Nephron (organoid): Measurements from ENCODE around the gene DDR2.
"Not testable (repeated sequence)": the region's sequence is repeated elsewhere in the genome, so short reads cannot be mapped to it uniquely, and the experiment has no call there.

Experiments
- H3K27ac Mint-ChIP-seq, 3 experiments: 2 replicates each; pipeline ENCODE4 v1.8.0; 2020; ENCODE audit warnings: mixed read lengths in 3 of 3, mild to moderate bottlenecking in 2 of 3, moderate library complexity in 1 of 3
- H3K27me3 Mint-ChIP-seq: 2 replicates; pipeline ENCODE4 v1.8.0; 2021; ENCODE audit warnings: low read depth, mild to moderate bottlenecking, moderate library complexity, mixed read lengths
- H3K36me3 Mint-ChIP-seq: 2 replicates; pipeline ENCODE4 v1.8.0; 2020; ENCODE audit warnings: low read depth, mixed read lengths
- H3K4me1 Mint-ChIP-seq: 2 replicates; pipeline ENCODE4 v1.8.0; 2020; ENCODE audit warnings: mixed read lengths
- H3K4me3 Mint-ChIP-seq, 3 experiments: 2 replicates each; pipeline ENCODE4 v1.8.0; 2020; ENCODE audit warnings: mild to moderate bottlenecking in 3 of 3, mixed read lengths in 3 of 3, moderate library complexity in 2 of 3
- H3K9me3 Mint-ChIP-seq: 2 replicates; pipeline ENCODE4 v1.8.0; 2020; ENCODE audit warnings: mixed read lengths
- TF ChIP-seq, protein P1 (sequence below), 3 experiments: fragments of 200-600 bp; sonication (generic); IDR thresholded peaks; one replicate each; pipeline ENCODE4 v1.5.0; 2021; ENCODE audit warnings: antibody characterized with exemption in 3 of 3; ENCODE audit not compliant: unreplicated experiment in 3 of 3

Gene DDR2

DNA sequence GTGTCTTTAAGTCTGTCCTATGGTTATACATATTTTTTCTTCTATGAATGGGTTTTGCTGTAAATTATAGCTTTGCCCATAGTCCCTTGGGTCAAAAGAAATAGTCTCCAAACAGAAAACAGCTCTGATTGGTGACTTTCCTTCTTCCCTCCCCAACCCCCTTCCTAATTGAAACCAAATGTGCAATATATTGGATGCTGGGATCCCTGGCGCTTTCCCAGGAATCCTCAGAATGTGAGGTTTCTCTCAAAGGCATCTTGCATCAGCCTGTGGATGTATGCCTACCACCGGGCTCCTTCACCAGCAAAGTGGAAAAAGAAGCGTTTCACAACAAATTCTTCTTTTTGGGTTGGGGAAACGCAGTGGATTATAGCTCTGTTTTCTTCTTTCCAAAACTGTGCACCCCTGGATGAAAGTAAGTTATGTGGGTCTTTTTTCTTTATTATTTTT lies at the start of gene DDR2:
TSS of gene DDR2 (plus strand) at position 248 of the 450 bp plus-strand sequence. CDS start 86,600 bp downstream, outside the sequence.
- Mint-ChIP-seq H3K27ac (peak within 1 kb of the TSS; percentile 96 to 97 (median 97)), H3K27me3 (no peaks in the 10 kb centered on the region), H3K9me3 (no peaks in the 10 kb centered on the region), H3K36me3 (no peaks in the 10 kb centered on the region), H3K4me3 (peak within 1 kb of the TSS; percentile 86 to 92 (median 91)), H3K4me1 (peaks cover 70% of the 10 kb centered on the region)
- TF ChIP-seq, protein P1, sequence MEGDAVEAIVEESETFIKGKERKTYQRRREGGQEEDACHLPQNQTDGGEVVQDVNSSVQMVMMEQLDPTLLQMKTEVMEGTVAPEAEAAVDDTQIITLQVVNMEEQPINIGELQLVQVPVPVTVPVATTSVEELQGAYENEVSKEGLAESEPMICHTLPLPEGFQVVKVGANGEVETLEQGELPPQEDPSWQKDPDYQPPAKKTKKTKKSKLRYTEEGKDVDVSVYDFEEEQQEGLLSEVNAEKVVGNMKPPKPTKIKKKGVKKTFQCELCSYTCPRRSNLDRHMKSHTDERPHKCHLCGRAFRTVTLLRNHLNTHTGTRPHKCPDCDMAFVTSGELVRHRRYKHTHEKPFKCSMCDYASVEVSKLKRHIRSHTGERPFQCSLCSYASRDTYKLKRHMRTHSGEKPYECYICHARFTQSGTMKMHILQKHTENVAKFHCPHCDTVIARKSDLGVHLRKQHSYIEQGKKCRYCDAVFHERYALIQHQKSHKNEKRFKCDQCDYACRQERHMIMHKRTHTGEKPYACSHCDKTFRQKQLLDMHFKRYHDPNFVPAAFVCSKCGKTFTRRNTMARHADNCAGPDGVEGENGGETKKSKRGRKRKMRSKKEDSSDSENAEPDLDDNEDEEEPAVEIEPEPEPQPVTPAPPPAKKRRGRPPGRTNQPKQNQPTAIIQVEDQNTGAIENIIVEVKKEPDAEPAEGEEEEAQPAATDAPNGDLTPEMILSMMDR (IDR thresholded peaks at IDR 0.05; ENCODE audit: unreplicated experiment in 3 of 3): no peak

DNA sequence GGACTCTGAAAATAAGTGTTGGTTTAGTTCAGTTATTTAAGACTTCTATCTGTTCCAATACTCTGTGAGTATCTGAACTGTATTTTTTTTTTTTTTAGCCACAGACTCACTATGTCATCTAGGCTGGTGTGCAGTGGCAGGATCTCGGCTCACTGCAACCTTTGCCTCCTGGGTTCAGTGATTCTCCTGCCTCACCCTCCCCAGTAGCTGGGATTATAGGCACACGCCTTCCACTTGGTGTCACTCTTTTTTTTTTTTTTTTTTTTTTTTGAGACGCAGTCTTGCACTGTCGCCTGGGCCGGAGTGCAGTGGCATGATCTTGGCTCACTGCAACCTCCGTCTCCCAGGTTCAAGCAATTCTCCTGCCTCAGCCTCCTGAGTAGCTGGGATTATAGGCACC lies 49.4 kb upstream of the DDR2 start:
- H3K27me3 Mint-ChIP-seq, H3K27ac Mint-ChIP-seq, H3K9me3 Mint-ChIP-seq, H3K4me3 Mint-ChIP-seq, H3K4me1 Mint-ChIP-seq: not testable (repeated sequence)
- peaks cover 29% of the 10 kb centered on the region for H3K36me3 Mint-ChIP-seq

DNA sequence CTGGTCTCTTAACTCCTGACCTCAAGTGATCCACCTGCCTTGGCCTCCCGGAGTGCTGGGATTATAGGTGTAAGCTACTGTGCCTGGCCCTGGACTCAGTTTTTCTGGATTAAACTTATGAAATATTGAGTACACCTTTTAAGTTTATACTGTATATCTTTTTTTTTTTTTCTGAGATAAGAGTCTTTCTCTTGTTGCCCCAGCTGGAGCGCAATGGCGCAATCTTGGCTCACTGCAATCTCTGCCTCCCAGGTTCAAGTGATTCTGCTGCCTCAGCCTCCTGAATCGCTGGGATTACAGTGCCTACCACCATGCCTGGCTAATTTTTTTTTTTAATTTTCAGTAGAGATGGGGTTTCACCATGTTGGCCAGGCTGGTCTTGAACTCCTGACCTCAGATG lies 47.2 kb upstream of the DDR2 start:
- H3K9me3 Mint-ChIP-seq, H3K27me3 Mint-ChIP-seq, H3K4me1 Mint-ChIP-seq, H3K27ac Mint-ChIP-seq, H3K4me3 Mint-ChIP-seq: not testable (repeated sequence)
- peaks cover 35% of the 10 kb centered on the region for H3K36me3 Mint-ChIP-seq

DNA sequence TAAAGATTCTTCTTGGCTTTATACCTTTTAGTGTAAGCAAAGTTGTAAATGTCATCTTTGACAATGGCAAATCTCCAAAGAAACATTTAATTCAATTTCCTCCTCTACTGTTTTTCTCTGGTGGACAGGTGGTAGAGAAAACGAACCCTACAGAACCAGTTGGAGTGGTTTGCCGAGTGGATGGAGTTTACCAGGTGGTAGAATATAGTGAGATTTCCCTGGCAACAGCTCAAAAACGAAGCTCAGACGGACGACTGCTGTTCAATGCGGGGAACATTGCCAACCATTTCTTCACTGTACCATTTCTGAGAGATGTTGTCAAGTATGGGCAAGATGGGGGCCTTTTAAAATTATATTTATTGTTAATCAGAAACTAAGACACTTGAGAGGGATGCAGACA lies 44.9 kb upstream of the DDR2 start:
- Mint-ChIP-seq H3K9me3 (no peaks in the 10 kb centered on the region), H3K27me3 (no peaks in the 10 kb centered on the region), H3K4me3 (no peak overlapping the region), H3K27ac (no peak overlapping the region), H3K4me1 (no peaks in the 10 kb centered on the region), H3K36me3 (peaks cover 27% of the 10 kb centered on the region)
- TF ChIP-seq, protein P1 (IDR thresholded peaks at IDR 0.05; ENCODE audit: unreplicated experiment in 3 of 3): no peak

DNA sequence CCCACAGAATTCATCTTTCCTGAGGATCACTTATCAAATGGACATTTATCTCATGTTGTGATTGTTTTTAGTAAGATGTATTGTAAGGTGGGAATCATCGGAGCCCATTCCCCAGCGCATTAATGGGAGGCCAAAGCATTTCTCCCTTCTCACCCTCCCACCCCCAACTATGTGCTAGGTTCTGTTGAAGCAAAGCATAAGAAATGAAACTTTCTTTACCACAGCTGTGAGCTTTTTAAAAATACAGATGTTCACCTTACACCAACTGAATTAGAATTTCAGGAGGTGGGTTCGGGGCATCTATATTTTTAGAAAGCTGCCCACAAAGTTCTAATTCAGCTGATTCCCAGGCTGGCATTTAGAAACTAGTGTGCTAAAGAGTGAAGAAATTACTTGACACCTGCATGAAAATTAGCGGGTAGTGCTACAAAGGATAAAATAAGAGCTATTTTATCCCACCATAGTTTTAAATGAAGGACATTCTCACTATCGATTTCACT lies 44.5 kb upstream of the DDR2 start:
- Mint-ChIP-seq H3K4me3 (no peak overlapping the region), H3K27ac (no peak overlapping the region), H3K9me3 (no peaks in the 10 kb centered on the region), H3K27me3 (no peaks in the 10 kb centered on the region), H3K4me1 (no peaks in the 10 kb centered on the region), H3K36me3 (peaks cover 31% of the 10 kb centered on the region)
- TF ChIP-seq, protein P1 (IDR thresholded peaks at IDR 0.05; ENCODE audit: unreplicated experiment in 3 of 3): no peak

DNA sequence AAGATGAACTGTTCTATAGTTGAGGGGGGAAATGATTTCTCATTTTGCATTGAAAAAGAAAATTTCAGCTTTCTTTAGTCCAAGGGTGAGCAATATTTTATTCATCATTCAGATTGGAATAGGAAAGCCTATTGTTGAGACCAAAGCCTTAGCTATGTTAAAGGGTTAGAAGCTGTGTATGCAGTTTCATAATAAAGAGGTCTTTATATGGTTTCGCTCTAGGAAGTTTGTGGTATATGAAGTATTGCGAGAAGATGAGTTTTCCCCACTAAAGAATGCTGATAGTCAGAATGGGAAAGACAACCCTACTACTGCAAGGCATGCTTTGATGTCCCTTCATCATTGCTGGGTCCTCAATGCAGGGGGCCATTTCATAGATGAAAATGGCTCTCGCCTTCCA lies 42.2 kb upstream of the DDR2 start:
- H3K27me3 Mint-ChIP-seq: no peaks in the 10 kb centered on the region
- TF ChIP-seq, protein P1 (IDR thresholded peaks at IDR 0.05; ENCODE audit: unreplicated experiment in 3 of 3): no peak
- no peak overlapping the region for H3K4me3 Mint-ChIP-seq
- H3K27ac Mint-ChIP-seq: no peak overlapping the region
- no peaks in the 10 kb centered on the region for H3K9me3 Mint-ChIP-seq
- H3K36me3 Mint-ChIP-seq: peaks cover 37% of the 10 kb centered on the region
- H3K4me1 Mint-ChIP-seq: no peaks in the 10 kb centered on the region

DNA sequence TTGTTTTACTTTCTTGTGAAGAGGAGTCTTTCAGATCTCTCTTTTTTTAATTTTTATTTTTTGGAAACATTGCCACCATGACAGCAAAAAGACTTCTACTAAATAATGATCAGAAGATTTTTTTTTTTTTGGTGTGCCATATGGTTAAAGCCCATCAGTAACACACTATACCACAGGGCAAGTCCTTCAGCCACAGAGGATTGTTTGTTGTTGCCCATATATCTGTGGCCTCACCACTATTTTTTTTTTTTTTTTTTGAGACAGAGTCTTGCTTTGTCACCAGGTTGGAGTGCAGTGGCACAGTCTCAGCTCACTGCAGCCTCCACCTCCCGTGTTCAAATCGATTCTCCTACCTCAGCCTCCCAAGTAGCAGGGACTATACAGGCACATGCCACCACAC lies 41.6 kb upstream of the DDR2 start:
- Mint-ChIP-seq H3K9me3 (no peaks in the 10 kb centered on the region), H3K4me1 (no peaks in the 10 kb centered on the region)

More for the DNA sequence above, 41.6 kb upstream of the DDR2 start:
- Mint-ChIP-seq H3K4me3 (no peak overlapping the region), H3K27me3 (no peaks in the 10 kb centered on the region), H3K27ac (no peak overlapping the region), H3K36me3 (peaks cover 42% of the 10 kb centered on the region)
- TF ChIP-seq, protein P1 (IDR thresholded peaks at IDR 0.05; ENCODE audit: unreplicated experiment in 3 of 3): no peak
